ENCODE measurements around the gene ZNF750. TPM values are rescaled to one million over a fixed set of nuclear protein-coding genes. Genes with fewer than 3 reads are reported as not detected.
A peak's percentile ranks its signal among the peaks of the same experiment; 100 is the strongest.

The ZNF750 gene
- total and polyA plus RNA-seq, 8 donors: 0.38 to 3.4 (median 0.68) TPM

GRCh38 chr17:82876149-82876548 lies 36.3 kb upstream of the ZNF750 start:
- H3K27ac ChIP-seq: peak overlapping the region; percentile 79 to 81
- no peak for TF ChIP-seq CTCF (IDR thresholded peaks at IDR 0.05)
- H3K4me3 ChIP-seq: no peak overlapping the region
- H3K4me1 ChIP-seq: peaks cover 38 to 68% of the 10 kb centered on the region in 2 donors
- intact Hi-C loops (cut with DNase I): no loop called here
- DNase-seq (peak in 1 of 4 donors; percentile 83), ATAC-seq (peak; percentile 57)
- H3K27me3 ChIP-seq: no peaks in the 10 kb centered on the region
- H3K36me3 ChIP-seq: peaks cover 0 to 15% of the 10 kb centered on the region in 2 donors
- H3K9me3 ChIP-seq: no peaks in the 10 kb centered on the region

GRCh38 chr17:82875407-82875856 lies 35.6 kb upstream of the ZNF750 start:
- Histone ChIP-seq H3K27ac (peak overlapping the region; percentile 79 to 81), H3K4me3 (no peak overlapping the region), H3K27me3 (no peaks in the 10 kb centered on the region), H3K9me3 (no peaks in the 10 kb centered on the region), H3K4me1 (peaks cover 34 to 62% of the 10 kb centered on the region in 2 donors), H3K36me3 (peaks cover 0 to 22% of the 10 kb centered on the region in 2 donors)
- peak in 3 of 4 donors; percentile 59 to 87 (median 75) for DNase-seq
- intact Hi-C loops (cut with DNase I): no loop called here
- peak; percentile 67 for ATAC-seq
- no peak for TF ChIP-seq CTCF (IDR thresholded peaks at IDR 0.05)

GRCh38 chr17:82874011-82874835 lies 34.4 kb upstream of the ZNF750 start:
- peaks cover 32 to 50% of the 10 kb centered on the region in 2 donors for H3K4me1 ChIP-seq

GRCh38 chr17:82873521-82873920 lies 33.7 kb upstream of the ZNF750 start:
- H3K27me3 ChIP-seq: no peaks in the 10 kb centered on the region
- no peak for TF ChIP-seq CTCF (IDR thresholded peaks at IDR 0.05)
- intact Hi-C loops (cut with DNase I): no loop called here
- H3K9me3 ChIP-seq: no peaks in the 10 kb centered on the region
- H3K4me3 ChIP-seq: no peak overlapping the region
- H3K27ac ChIP-seq: no peak overlapping the region
- peaks cover 0 to 25% of the 10 kb centered on the region in 2 donors for H3K36me3 ChIP-seq
- DNase-seq: peak in 1 of 4 donors; percentile 63
- peaks cover 25 to 43% of the 10 kb centered on the region in 2 donors for H3K4me1 ChIP-seq
- no peak for ATAC-seq

More at GRCh38 chr17:82874011-82874835, 34.4 kb upstream of the ZNF750 start:
- Histone ChIP-seq H3K36me3 (peaks cover 0 to 25% of the 10 kb centered on the region in 2 donors), H3K27ac (peak overlapping the region in 1 of 2 donors; percentile 81), H3K9me3 (no peaks in the 10 kb centered on the region), H3K27me3 (no peaks in the 10 kb centered on the region), H3K4me3 (no peak overlapping the region)
- intact Hi-C loops (cut with DNase I): no loop called here
- ATAC-seq (peak; percentile 64), DNase-seq (peak in 2 of 4 donors; percentile 62 to 86)
- no peak for TF ChIP-seq CTCF (IDR thresholded peaks at IDR 0.05)

Data from left lung (tissue), 10 donors.